Lower leg skin (tissue), 4 donors: ENCODE results near the gene DNAI1. TPM values are rescaled to one million over a fixed set of nuclear protein-coding genes. Genes with fewer than 3 reads are reported as not detected.
A peak's percentile ranks its signal among the peaks of the same experiment; 100 is the strongest.

Source experiments
- DNase-seq, 2 donors: peaks; one replicate each; pipeline ENCODE4 v3.0.0-alpha.2; 2019; ENCODE audit warnings: low spot score in 2 of 2
- H3K4me3 ChIP-seq: fragments of 200-600 bp; sonication (generic); 2 replicates; pipeline ENCODE4 v1.5.1; 2017; ENCODE audit warnings: mild to moderate bottlenecking, low read depth; ENCODE audit not compliant: poor library complexity, severe bottlenecking
- POLR2A ChIP-seq, 2 donors: fragments of 450-650 bp; IDR thresholded peaks; one replicate each; pipeline ENCODE4 v1.6.1; 2016 to 2017; ENCODE audit warnings: antibody characterized with exemption in 2 of 2, mild to moderate bottlenecking in 1 of 2, moderate library complexity in 1 of 2
- WGBS, 2 donors: methylation state at CpG; one replicate each; pipeline ENCODE4 v1.1.5; 2018; 5-methylcytosine and 5-hydroxymethylcytosine counted together
- intact Hi-C: fragments of 100-400 bp; cut with DNase I; formaldehyde crosslinking; loops from one replicate; pipeline ENCODE4 v1.15.0; 2023; ENCODE audit warnings: low total_unique reads
- total RNA-seq, 4 donors: library from RNA; depleted of rRNA; stranded (reverse); fragments of >200 nt; gene quantifications; one replicate each; pipeline ENCODE4 v1.1.0, GENCODE V29; 2016
- TF ChIP-seq, protein P1 (sequence below), 3 donors: fragments of 450-650 bp; IDR thresholded peaks; one replicate each; pipeline ENCODE4 v1.5.1; 2016; ENCODE audit warnings: antibody characterized with exemption in 3 of 3, mild to moderate bottlenecking in 3 of 3, moderate library complexity in 2 of 3

Gene DNAI1
- total RNA-seq, 4 donors from 2014 or later, result not detected

DNA sequence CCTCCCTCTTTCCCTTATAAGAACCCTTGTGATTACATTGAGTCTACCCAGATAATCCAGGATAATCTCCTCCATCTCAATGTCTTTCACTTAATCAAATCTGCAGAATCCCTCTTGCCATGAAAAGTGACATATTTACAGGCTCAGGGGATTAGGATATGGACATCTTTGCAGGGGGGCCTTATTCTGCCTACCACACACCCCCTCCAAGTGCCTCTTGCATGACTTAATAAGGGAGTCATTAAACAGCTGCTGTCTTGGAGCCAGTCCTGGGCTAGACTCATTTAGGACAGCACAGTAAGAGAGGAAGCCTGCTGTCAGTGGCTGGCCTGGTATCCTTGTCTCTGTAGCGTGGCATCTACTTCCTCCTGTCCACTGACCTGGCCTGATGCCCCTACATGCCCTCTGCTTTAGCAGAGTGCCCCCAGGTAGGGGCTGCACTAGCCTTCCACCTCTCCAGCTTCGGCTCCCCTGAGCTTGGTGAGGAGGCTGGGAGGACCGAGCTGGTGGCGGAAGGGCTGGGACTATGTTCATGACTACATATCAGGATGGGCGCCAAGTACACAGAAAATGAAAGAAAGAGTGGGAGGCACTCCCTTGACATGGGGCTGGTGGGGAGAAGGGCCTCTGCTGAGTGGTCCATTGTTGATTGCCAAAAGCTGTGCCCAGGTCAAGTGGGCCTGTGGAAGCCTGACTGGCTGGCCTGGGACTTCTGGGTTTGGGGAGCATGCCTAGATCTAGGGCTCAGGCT is 46.9 kb downstream of the DNAI1 start:
- peak in 1 of 2 donors; percentile 58 for DNase-seq
- TF ChIP-seq, protein P1, sequence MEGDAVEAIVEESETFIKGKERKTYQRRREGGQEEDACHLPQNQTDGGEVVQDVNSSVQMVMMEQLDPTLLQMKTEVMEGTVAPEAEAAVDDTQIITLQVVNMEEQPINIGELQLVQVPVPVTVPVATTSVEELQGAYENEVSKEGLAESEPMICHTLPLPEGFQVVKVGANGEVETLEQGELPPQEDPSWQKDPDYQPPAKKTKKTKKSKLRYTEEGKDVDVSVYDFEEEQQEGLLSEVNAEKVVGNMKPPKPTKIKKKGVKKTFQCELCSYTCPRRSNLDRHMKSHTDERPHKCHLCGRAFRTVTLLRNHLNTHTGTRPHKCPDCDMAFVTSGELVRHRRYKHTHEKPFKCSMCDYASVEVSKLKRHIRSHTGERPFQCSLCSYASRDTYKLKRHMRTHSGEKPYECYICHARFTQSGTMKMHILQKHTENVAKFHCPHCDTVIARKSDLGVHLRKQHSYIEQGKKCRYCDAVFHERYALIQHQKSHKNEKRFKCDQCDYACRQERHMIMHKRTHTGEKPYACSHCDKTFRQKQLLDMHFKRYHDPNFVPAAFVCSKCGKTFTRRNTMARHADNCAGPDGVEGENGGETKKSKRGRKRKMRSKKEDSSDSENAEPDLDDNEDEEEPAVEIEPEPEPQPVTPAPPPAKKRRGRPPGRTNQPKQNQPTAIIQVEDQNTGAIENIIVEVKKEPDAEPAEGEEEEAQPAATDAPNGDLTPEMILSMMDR (IDR thresholded peaks at IDR 0.05), result no peak
- H3K4me3 ChIP-seq, result no peak overlapping the region
- 87 to 94% methylated on average over 5 of the region's 5 CpGs for WGBS, 2 donors
- intact Hi-C loops, result loop anchor here (5.0 kb wide), 1 partner anchor 177 kb away; no protein-coding TSS in a partner anchor

DNA sequence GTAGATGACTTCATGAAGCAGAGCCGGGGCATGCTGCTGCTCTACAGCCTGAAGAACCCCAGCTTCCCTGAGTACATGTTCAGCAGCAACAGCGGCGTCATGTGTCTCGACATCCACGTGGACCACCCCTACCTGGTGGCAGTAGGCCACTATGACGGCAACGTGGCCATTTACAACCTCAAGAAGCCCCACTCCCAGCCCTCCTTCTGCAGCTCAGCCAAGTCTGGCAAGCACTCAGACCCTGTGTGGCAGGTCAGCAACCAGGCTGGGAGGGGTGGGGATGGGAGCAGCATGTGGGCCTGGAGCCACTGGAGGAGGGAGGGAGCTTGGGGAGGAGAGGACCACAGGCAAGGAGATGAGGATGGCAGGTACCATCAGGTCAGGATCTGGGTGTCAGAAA is 48.0 kb downstream of the DNAI1 start:
- 92 to 96% methylated on average over 7 of the region's 7 CpGs for WGBS, 2 donors
- intact Hi-C loops, result loop anchor here (5.0 kb wide), 1 partner anchor 176 kb away; no protein-coding TSS in a partner anchor
- no peak overlapping the region for H3K4me3 ChIP-seq
- TF ChIP-seq, protein P1 (IDR thresholded peaks at IDR 0.05), result no peak
- no peak for TF ChIP-seq POLR2A (IDR thresholded peaks at IDR 0.05)
- DNase-seq, result peak in 1 of 2 donors; percentile 65

DNA sequence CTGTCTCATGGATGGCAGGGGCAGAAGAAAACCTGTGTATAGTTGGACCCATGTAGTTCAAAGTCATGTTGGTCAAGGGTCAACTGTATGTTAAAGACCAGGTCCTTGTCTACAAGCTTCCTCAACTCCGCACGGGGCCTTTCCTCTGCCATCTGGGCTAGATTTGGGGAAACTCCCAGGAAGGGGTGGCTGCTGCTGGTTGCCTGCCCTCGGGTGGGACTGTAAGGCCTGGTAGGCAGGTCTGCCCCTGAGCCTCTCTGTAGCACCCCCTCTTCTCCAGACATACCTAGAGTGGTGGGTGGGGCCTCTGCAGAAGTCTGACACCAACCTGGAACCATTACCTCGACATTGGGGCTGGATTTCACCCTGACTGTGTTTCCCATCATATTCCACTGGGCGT is 49.0 kb downstream of the DNAI1 start:
- H3K4me3 ChIP-seq, result no peak overlapping the region
- peak in 1 of 2 donors; percentile 77 for DNase-seq
- TF ChIP-seq, protein P1 (IDR thresholded peaks at IDR 0.05), result no peak
- no peak for TF ChIP-seq POLR2A (IDR thresholded peaks at IDR 0.05)
- intact Hi-C loops, result loop anchor here (5.0 kb wide), 1 partner anchor 175 kb away; no protein-coding TSS in a partner anchor
- WGBS, 2 donors, result 87 to 88% methylated on average over 5 of the region's 5 CpGs

DNA sequence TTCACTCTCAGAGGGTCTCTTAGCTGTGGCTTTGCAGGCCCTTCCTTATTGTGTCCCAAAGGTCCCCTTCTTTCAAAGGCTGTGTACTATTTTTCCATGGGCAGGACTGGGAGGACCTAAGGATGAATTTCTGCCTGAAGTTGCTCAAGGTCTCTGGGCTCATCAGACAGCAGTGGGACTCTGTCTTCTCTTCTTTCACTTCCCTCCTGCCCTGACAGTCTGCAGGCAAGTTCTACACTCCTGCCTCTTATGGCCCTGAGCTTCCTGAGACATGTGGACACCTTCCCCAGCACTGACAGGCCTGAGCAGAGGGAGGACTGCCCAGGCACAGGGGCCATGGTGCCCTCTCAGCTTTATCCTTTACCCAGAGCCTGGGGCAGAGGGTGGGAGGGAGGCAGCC is 49.4 kb downstream of the DNAI1 start:
- DNase-seq, result no peak
- intact Hi-C loops, result loop anchor here (5.0 kb wide), 1 partner anchor 174 kb away; no protein-coding TSS in a partner anchor
- H3K4me3 ChIP-seq, result no peak overlapping the region
- TF ChIP-seq, protein P1 (IDR thresholded peaks at IDR 0.05), result no peak
- TF ChIP-seq POLR2A (IDR thresholded peaks at IDR 0.05), result no peak

DNA sequence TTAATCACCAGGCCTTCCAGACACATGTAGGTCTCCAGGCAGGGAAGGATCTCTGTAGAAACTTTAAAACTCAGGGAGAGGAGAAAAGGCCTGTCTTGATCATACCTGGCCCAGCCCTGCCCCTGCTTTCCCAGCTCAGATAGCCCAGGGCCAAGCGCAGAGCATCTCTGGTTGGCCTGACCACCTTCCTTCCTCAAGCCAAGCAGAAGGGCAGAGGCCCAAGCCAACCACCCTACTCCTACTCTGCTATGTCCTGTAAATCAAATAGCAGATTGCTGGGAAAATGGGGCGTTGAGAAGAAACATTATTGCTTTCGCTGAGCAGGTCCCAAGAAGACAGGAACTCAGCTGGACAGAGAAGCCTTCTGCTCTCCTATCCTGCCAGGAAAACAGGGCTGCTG is 49.9 kb downstream of the DNAI1 start:
- no peak overlapping the region for H3K4me3 ChIP-seq
- intact Hi-C loops, result loop anchor here (5.0 kb wide), 1 partner anchor 174 kb away; no protein-coding TSS in a partner anchor
- DNase-seq, result peak in 1 of 2 donors; percentile 56
- TF ChIP-seq POLR2A (IDR thresholded peaks at IDR 0.05), result no peak
- TF ChIP-seq, protein P1 (IDR thresholded peaks at IDR 0.05), result no peak
- WGBS, 2 donors, result 91 to 94% methylated on average over 3 of the region's 3 CpGs
